ENCODE measurements around the gene C16orf86.

DNA sequence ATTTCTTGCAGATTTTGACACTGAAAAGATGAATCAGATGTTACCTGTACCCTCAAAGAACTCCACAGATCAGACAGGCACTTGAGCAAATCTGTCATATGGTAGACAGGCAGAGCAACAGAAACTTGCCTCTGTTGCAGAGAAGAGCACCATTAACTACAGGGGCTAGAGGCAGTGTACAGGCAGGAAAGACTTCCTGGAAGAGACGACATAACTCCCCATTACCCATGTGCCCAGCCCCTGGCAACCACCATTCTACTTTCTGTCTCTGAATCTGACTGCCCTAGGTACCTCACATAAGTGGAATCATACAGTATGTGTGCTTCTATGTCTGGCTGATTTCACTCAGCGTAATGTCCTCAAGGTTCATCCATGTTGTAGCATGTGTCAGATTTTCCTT lies 37.0 kb downstream of the C16orf86 start:
- TF ChIP-seq POLR2A (IDR thresholded peaks at IDR 0.05) = no peak
- TF ChIP-seq, protein P1, sequence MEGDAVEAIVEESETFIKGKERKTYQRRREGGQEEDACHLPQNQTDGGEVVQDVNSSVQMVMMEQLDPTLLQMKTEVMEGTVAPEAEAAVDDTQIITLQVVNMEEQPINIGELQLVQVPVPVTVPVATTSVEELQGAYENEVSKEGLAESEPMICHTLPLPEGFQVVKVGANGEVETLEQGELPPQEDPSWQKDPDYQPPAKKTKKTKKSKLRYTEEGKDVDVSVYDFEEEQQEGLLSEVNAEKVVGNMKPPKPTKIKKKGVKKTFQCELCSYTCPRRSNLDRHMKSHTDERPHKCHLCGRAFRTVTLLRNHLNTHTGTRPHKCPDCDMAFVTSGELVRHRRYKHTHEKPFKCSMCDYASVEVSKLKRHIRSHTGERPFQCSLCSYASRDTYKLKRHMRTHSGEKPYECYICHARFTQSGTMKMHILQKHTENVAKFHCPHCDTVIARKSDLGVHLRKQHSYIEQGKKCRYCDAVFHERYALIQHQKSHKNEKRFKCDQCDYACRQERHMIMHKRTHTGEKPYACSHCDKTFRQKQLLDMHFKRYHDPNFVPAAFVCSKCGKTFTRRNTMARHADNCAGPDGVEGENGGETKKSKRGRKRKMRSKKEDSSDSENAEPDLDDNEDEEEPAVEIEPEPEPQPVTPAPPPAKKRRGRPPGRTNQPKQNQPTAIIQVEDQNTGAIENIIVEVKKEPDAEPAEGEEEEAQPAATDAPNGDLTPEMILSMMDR (IDR thresholded peaks at IDR 0.05 in 4 of 5, conservative IDR thresholded peaks at IDR 0.05 in 1 of 5) = no peak
